Occipital lobe (tissue), 2 donors: ENCODE measurements around the gene NLRP13. TPM values are rescaled to one million over a fixed set of nuclear protein-coding genes. Genes with fewer than 3 reads are reported as not detected.

Experiments used
- DNase-seq: peaks from one replicate; lab custom pipeline; 2025; lab: John Stamatoyannopoulos, UW
- total RNA-seq: library from RNA; depleted of rRNA; stranded (reverse); fragments of >200 nt; gene quantifications from one replicate; pipeline ENCODE4 v1.2.3, GENCODE V29; 2014

Gene NLRP13
- total RNA-seq, 1 donor from 2014 or later: not detected

DNA sequence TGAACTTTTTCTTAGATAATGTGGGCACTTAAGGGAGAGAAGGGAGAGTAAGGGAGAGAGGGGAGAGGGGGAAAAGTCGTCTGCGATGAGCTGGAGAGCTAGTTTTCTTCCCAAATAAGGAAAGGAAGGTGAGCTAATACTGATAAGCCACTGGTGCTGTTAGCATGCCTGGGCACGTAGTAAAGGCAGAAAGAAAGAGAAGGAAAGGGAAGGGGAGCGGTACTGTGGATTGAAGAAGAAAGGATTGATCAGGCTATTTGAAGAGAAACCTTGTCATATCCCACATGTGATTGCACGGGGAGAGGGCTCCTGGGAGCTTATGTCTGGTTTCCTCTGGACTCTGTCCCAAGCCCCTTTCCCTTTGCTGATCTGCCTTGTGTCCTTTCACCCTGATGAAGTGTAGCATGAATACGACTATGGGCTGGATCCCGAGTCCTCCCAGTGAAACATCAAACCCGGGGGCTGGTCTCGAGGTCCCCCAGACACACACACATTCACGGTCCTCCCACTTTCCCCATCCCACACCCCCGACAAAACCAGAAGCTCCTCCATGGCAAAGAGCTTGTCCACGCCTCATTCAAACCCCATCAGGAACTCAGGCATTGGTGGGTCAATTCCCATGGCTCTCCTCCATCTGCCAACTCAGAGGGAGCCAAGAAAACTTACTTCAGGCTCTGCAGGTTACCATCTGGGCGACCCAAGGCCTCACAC, 30.6 kb downstream of the NLRP13 start:
- DNase-seq: no peak

DNA sequence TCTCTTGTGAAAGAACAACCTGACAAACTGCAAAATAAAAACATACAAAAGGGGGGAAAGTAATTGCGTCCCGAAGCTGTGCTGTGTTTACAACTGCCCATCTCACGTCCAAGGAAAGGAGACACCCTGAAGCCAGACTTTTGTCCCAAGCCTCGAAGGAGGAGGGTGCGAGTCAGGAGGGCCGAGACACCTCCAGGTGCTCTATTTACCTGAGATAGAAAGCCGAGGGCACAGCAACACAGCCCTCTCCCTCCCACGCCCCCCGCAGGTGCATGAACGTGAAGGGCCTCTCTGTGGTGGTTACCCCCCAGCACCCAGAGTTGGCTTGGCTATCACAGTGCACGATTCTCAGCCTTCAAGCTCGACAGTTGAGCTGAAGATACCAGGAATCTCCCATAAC, 33.2 kb downstream of the NLRP13 start:
- no peak for DNase-seq

DNA sequence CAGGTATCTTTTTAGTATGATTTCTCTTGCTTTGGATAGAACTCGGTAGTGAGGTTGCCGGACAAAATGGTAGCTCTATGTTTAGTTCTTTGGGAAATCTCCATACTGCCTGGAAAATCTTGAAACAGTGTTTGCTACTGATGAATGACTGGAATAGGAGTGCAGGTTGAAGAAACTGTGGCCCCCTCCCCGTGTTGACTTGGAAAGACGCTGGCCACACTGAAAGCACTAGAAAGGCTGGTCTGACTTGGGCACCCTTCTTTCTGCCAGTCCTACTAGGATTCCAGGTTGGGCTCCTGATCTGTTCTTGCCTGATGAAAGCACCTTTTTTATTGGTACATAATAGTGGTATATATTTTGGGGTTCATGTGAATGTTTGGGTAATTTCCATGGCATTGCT, 49.5 kb downstream of the NLRP13 start:
- no peak for DNase-seq

DNA sequence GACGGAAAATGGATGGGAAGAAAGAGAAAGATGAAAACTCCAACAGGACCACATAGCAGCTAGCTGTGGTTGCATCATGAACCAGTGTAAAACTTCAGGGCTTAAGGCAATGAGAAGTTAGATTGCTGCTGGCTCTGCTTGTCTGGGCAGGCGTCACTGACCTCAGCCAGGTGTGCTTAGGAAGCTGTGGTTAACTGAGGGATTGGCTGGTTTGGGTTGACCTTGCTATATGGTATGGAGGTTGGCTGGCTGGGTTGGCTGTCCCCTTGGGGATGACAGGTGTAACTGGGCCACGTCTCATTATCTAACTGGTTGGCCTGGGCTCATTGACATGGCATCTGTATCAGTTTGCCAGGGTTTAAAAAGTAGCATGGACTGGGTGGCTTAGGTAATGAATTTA, 54.9 kb downstream of the NLRP13 start:
- no peak for DNase-seq

DNA sequence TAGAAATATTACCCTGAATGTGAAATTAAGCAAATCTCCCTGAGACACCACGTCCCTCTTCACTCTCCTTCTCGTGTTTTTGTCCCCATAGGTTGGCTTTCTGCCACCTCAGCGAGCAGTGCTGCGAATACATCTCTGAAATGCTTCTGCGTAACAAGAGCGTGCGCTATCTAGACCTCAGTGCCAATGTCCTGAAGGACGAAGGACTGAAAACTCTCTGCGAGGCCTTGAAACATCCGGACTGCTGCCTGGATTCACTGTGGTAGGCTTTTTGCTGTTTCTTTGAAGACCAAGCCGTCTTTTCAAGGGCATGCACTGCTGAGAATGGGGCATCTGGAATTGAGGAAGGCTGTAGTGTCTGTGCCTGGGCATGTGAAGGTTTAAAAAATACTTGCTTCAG, 61.4 kb downstream of the NLRP13 start:
- no peak for DNase-seq

DNA sequence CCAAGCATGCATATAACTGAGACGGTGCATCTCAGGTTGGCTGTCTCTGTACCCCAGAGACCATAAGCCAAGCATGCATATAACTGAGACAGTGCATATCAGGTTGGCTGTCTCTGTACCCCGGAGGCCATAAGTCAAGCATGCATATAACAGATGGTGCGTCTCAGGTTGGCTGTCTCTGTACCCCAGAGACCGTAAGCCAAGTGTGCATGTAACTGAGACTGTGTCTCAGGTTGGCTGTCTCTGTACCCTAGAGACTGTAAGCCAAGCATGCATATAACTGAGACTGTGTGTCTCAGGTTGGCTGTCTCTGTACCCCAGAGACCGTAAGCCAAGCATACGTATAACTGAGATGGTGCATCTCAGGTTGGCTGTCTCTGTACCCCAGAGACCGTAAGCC, 65.0 kb downstream of the NLRP13 start:
- DNase-seq: no peak

GRCh38 chr19:55866521-55866920, 65.6 kb downstream of the NLRP13 start:
- no peak for DNase-seq

DNA sequence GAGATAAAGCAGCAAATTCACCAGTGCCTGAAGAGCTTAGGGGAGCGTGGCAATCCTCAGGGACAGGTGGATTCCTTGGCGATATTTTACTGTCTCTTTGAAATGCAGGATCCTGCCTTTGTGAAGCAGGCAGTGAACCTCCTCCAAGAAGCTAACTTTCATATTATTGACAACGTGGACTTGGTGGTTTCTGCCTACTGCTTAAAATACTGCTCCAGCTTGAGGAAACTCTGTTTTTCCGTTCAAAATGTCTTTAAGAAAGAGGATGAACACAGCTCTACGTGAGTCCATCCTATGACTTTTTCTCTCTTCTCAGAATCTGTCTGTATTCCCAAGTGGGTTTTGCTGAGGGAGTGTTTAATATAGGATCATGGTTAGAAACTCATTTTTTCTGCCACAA, 73.2 kb downstream of the NLRP13 start:
- DNase-seq: no peak

- no peak for DNase-seq
Measured at GRCh38 chr19:55858401-55858800, 73.7 kb downstream of the NLRP13 start.

DNA sequence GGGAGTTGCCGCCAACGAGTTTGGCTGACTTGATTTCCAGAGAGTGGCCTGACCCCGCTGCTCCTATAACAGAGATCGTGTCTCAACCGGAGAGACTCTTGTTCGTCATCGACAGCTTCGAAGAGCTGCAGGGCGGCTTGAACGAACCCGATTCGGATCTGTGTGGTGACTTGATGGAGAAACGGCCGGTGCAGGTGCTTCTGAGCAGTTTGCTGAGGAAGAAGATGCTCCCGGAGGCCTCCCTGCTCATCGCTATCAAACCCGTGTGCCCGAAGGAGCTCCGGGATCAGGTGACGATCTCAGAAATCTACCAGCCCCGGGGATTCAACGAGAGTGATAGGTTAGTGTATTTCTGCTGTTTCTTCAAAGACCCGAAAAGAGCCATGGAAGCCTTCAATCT, 74.2 kb downstream of the NLRP13 start:
- no peak for DNase-seq

DNA sequence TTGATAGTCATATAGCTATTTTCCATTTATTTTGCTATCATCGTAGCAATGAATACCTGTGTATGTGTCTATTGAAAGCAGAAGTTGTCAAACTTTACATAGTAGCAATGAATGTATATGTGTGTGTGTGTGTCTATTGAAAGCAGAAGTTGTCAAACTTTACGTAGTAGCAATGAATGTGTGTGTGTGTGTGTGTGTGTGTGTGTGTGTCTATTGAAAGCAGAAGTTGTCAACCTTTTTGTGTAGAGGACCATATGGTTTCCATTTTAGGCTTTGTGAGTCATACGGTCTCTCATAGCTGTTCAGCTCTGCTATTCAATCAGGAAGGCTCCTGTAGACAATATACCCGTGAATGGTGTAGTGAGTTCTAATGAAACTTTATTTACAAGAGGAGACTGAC, 75.0 kb downstream of the NLRP13 start:
- no peak for DNase-seq

GRCh38 chr19:55855160-55855559, 77.0 kb downstream of the NLRP13 start:
- DNase-seq: no peak

Other genes with a start within 250 kb of the NLRP13 start
- not detected for gene NLRP9, start 193.9 kb downstream of the NLRP13 start, total RNA-seq
- gene RFPL4A, start 173.2 kb downstream of the NLRP13 start, total RNA-seq: not detected
- not detected for gene RFPL4AL1, start 163.2 kb downstream of the NLRP13 start, total RNA-seq
- not detected for gene NLRP11, start 100.3 kb downstream of the NLRP13 start, total RNA-seq
- gene NLRP4, start 95.8 kb downstream of the NLRP13 start, total RNA-seq: under 0.01 TPM
- not detected for gene NLRP8, start 15.5 kb upstream of the NLRP13 start, total RNA-seq
- gene NLRP5, start 54.4 kb upstream of the NLRP13 start, total RNA-seq: not detected
- 14.3 TPM for gene ZNF787, start 189.0 kb upstream of the NLRP13 start, total RNA-seq
- gene ZNF444, start 209.0 kb upstream of the NLRP13 start, total RNA-seq: 11.1 TPM
- gene GALP, start 243.7 kb upstream of the NLRP13 start, total RNA-seq: not detected